ENCODE data around the gene ZNF618.

The ZNF618 gene

DNA sequence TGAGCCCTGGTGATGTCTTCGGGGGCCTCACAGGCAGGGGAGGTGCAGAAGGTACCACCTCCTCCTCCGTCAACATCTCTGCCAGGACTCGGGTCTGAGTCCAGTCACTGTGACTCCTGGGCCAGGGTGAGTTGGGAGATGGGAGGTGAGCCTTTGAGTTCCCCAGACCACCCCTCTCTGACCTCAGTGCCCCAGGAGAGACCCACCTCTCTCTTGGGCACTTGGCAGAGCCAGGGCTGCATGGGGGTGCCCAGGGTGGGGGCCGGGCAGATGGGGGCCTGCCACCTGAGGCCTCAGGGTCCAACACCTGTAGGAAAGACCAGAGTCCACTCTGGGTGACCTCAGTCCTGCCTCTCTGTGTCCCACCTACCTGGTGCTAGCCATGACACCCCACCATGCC is 216.2 kb downstream of the ZNF618 start:
- Histone ChIP-seq H3K4me3 (ENCODE audit: low read length, poor library complexity, severe bottlenecking) (no peak overlapping the region), H3K36me3 (ENCODE audit: insufficient read depth, low read length) (no peaks in the 10 kb centered on the region), H3K9ac (ENCODE audit: low read depth, low read length, poor library complexity, severe bottlenecking) (no peak overlapping the region), H3K4me2 (ENCODE audit: low read depth, low read length, poor library complexity, severe bottlenecking) (no peak overlapping the region), H3K9me3 (ENCODE audit: insufficient read depth, low read depth, low read length) (no peaks in the 10 kb centered on the region), H3K9me2 (replicated peaks; ENCODE audit: low read depth, low read length) (no peaks in the 10 kb centered on the region), H2AFZ (ENCODE audit: low read length) (no peak overlapping the region), H3K4me1 (ENCODE audit: insufficient read depth, low read length, poor library complexity, severe bottlenecking) (no peaks in the 10 kb centered on the region), H3F3A (ENCODE audit: low read depth) (no peaks in the 10 kb centered on the region), H3K79me2 (ENCODE audit: insufficient read depth, low read length) (no peaks in the 10 kb centered on the region), H4K20me1 (ENCODE audit: insufficient read depth, low read length, poor library complexity, severe bottlenecking) (no peaks in the 10 kb centered on the region), H3K27me3 (ENCODE audit: insufficient read depth, low read length, poor library complexity, severe bottlenecking) (no peaks in the 10 kb centered on the region)
- TF ChIP-seq EZH2phosphoT487 (IDR thresholded peaks at IDR 0.05; ENCODE audit: borderline replicate concordance): no peak
- TF ChIP-seq, protein P1, sequence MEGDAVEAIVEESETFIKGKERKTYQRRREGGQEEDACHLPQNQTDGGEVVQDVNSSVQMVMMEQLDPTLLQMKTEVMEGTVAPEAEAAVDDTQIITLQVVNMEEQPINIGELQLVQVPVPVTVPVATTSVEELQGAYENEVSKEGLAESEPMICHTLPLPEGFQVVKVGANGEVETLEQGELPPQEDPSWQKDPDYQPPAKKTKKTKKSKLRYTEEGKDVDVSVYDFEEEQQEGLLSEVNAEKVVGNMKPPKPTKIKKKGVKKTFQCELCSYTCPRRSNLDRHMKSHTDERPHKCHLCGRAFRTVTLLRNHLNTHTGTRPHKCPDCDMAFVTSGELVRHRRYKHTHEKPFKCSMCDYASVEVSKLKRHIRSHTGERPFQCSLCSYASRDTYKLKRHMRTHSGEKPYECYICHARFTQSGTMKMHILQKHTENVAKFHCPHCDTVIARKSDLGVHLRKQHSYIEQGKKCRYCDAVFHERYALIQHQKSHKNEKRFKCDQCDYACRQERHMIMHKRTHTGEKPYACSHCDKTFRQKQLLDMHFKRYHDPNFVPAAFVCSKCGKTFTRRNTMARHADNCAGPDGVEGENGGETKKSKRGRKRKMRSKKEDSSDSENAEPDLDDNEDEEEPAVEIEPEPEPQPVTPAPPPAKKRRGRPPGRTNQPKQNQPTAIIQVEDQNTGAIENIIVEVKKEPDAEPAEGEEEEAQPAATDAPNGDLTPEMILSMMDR (conservative IDR thresholded peaks at IDR 0.05; ENCODE audit: low read length): no peak

DNA sequence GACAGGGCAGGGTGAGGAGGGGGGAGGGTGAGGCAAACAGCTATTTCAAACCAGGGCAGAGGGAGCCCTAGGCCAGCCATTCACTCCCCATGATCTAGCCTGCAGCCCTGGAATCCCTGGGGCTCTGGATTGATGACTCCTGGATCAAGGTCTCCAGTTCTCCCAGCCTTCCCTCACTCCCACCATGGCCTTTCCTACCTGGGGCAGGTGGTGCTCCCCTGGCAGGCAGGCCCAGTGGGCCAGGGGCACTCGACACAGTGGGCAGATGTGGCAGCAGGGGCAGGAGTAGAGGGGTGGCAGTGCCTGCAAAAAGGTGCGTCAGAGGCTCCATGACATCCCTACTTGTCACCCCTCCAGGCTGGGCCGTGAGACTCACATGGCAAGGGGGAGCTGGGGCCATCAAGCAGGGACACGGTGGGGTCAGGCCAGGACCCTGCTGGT is 216.9 kb downstream of the ZNF618 start:
- no peak overlapping the region for H3K9ac ChIP-seq (ENCODE audit: low read depth, low read length, poor library complexity, severe bottlenecking)
- no peaks in the 10 kb centered on the region for H3K9me2 ChIP-seq (replicated peaks; ENCODE audit: low read depth, low read length)
- H3K4me2 ChIP-seq (ENCODE audit: low read depth, low read length, poor library complexity, severe bottlenecking): no peak overlapping the region
- no peaks in the 10 kb centered on the region for H3K27me3 ChIP-seq (ENCODE audit: insufficient read depth, low read length, poor library complexity, severe bottlenecking)
- H3K9me3 ChIP-seq (ENCODE audit: insufficient read depth, low read depth, low read length): no peaks in the 10 kb centered on the region
- H3K79me2 ChIP-seq (ENCODE audit: insufficient read depth, low read length): no peaks in the 10 kb centered on the region
- no peaks in the 10 kb centered on the region for H3K36me3 ChIP-seq (ENCODE audit: insufficient read depth, low read length)
- no peaks in the 10 kb centered on the region for H3K4me1 ChIP-seq (ENCODE audit: insufficient read depth, low read length, poor library complexity, severe bottlenecking)
- no peaks in the 10 kb centered on the region for H3F3A ChIP-seq (ENCODE audit: low read depth)
- H2AFZ ChIP-seq (ENCODE audit: low read length): no peak overlapping the region
- H3K4me3 ChIP-seq (ENCODE audit: low read length, poor library complexity, severe bottlenecking): no peak overlapping the region
- no peak for TF ChIP-seq EZH2phosphoT487 (IDR thresholded peaks at IDR 0.05; ENCODE audit: borderline replicate concordance)
- TF ChIP-seq, protein P1 (conservative IDR thresholded peaks at IDR 0.05; ENCODE audit: low read length): no peak
- no peaks in the 10 kb centered on the region for H4K20me1 ChIP-seq (ENCODE audit: insufficient read depth, low read length, poor library complexity, severe bottlenecking)

DNA sequence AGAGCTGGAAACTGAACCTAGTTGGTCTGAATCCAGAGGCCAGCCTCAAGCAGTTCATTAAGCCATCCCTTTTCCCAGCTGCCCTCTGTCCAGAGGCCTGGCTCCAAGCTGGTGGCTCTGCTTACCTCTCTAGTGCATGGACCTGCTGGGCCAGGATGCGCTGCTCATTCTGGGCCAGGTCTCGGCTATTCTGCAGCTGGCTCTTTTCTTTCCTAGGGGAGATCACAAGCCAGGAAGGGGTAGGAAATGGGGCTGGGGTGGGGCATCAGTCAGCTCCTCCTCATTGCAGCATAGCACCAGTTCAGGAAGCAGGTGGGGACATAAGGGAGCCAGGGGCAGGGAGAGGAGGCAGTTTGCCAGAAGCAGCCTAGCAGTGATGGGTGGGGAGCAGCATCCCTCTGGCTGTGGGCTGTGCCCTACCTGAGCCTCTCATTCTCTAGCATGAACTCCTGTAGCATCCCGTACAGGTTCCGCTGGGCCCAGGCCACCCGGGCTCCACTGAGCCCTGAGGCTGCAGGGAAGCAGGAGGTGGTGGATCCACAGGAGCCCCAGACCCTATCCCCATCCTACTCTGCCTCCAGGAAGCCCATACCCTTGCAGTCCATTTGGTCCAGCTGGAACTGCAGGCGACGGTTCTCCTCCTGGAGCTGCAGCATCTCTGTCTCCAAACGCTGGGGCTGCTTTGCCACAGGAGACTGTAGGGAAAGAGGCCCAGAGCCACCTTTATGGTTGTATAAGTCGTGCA is 217.8 kb downstream of the ZNF618 start:
- Histone ChIP-seq H3K9me2 (replicated peaks; ENCODE audit: low read depth, low read length) (no peaks in the 10 kb centered on the region), H3K27me3 (ENCODE audit: insufficient read depth, low read length, poor library complexity, severe bottlenecking) (no peaks in the 10 kb centered on the region), H3K4me2 (ENCODE audit: low read depth, low read length, poor library complexity, severe bottlenecking) (no peak overlapping the region), H4K20me1 (ENCODE audit: insufficient read depth, low read length, poor library complexity, severe bottlenecking) (no peaks in the 10 kb centered on the region), H3F3A (ENCODE audit: low read depth) (no peaks in the 10 kb centered on the region), H2AFZ (ENCODE audit: low read length) (no peak overlapping the region), H3K9ac (ENCODE audit: low read depth, low read length, poor library complexity, severe bottlenecking) (no peak overlapping the region), H3K4me1 (ENCODE audit: insufficient read depth, low read length, poor library complexity, severe bottlenecking) (no peaks in the 10 kb centered on the region), H3K36me3 (ENCODE audit: insufficient read depth, low read length) (no peaks in the 10 kb centered on the region), H3K79me2 (ENCODE audit: insufficient read depth, low read length) (no peaks in the 10 kb centered on the region), H3K4me3 (ENCODE audit: low read length, poor library complexity, severe bottlenecking) (no peak overlapping the region), H3K9me3 (ENCODE audit: insufficient read depth, low read depth, low read length) (no peaks in the 10 kb centered on the region)
- TF ChIP-seq, protein P1 (conservative IDR thresholded peaks at IDR 0.05; ENCODE audit: low read length): no peak
